K562 (cell line): ENCODE measurements around the gene KAZN.

Experiments used
- BMI1 ChIP-seq: fragments of 150-350 bp; IDR thresholded peaks from 2 replicates; pipeline ENCODE4 v1.6.1; 2014; ENCODE audit warnings: low read length
- CEBPZ ChIP-seq: fragments of 150-350 bp; IDR thresholded peaks from 2 replicates; pipeline ENCODE4 v1.6.1; 2014; ENCODE audit warnings: low read depth, mild to moderate bottlenecking, low read length, borderline replicate concordance
- COPS2 ChIP-seq: fragments of 450-650 bp; conservative IDR thresholded peaks from 2 replicates; pipeline ENCODE4 v1.6.1; 2016; ENCODE audit warnings: mild to moderate bottlenecking, moderate library complexity
- NFIX ChIP-seq: fragments of 250-450 bp; sonication (Bioruptor Pico); IDR thresholded peaks from 2 replicates; pipeline ENCODE4 v1.4.0; 2020; ENCODE audit warnings: low read depth, mild to moderate bottlenecking, moderate library complexity
- POLR2A ChIP-seq: fragments of 450-650 bp; conservative IDR thresholded peaks from 2 replicates; pipeline ENCODE4 v1.6.1; 2016
- RBM25 ChIP-seq: fragments of 200-400 bp; formaldehyde crosslinking; IDR thresholded peaks from 2 replicates; pipeline ENCODE4 v1.6.1; 2018; ENCODE audit warnings: low read length, low read depth, moderate library complexity; ENCODE audit not compliant: severe bottlenecking
- ZBTB26 ChIP-seq: fragments of 450-650 bp; formaldehyde crosslinking; IDR thresholded peaks from 2 replicates; pipeline ENCODE4 v1.4.0; 2022; ENCODE audit warnings: missing genetic modification characterization
- ZC3H11A ChIP-seq: IDR thresholded peaks from 2 replicates; pipeline ENCODE4 v1.6.1; 2012; ENCODE audit warnings: low read depth, low read length, improper control_type of control experiment
- ZC3H8 ChIP-seq: fragments of 450-650 bp; IDR thresholded peaks from 2 replicates; pipeline ENCODE4 v1.6.1; 2017
- TF ChIP-seq, protein P1 (sequence below): fragments of 450-650 bp; IDR thresholded peaks from 2 replicates; pipeline ENCODE4 v1.6.1; 2016; ENCODE audit warnings: low read depth
- TF ChIP-seq, protein P2 (sequence below), 3 experiments: IDR thresholded peaks in 2 of 3; conservative IDR thresholded peaks in 1 of 3; 2 replicates each; pipeline ENCODE4 v1.5.1; 2011 to 2012; ENCODE audit warnings: low read length in 3 of 3, mild to moderate bottlenecking in 3 of 3, control low read depth in 2 of 3, improper control_type of control experiment in 1 of 3, inconsistent platforms in 1 of 3, low read depth in 1 of 3, mixed read lengths in 1 of 3, moderate library complexity in 1 of 3; ENCODE audit not compliant: insufficient read depth in 2 of 3

DNA sequence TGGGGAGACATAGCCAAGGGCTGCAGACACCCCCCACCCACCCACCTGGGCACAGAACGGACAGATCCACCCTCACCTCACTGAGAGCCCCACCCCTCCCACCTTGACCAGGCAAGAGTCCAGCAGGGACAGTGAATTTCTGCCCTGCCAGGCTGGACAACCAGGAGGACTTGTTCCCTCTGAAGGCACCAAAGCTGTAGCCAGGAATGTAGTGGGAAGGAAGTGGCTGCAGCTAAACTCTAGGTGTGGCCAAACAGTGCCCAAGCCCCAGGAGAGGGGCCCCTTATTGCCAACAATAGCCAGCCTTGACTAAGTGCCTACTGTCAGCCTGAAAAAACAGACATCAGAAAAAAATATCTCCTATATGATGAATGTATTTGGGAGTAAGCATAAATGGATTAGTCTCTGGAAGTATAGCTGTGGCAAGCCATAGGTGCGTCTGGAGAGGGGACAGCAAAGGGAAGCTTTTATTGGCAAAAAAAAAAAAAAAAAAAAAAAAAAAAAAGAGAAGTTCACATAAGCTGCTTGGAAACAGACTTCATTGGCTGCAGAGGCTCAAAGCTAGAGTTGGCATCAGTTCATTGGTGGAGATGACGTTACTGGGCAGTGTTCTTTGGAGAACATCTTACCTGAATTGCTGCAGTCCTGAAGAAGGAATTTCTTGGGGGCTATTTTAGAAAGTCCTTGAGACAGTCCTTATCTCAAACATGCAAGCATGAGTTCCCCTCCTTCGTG is 490.9 kb downstream of the KAZN start:
- TF ChIP-seq COPS2 (no peak), NFIX (CRISPR knock-in tag) (no peak), RBM25 (no peak), ZC3H11A (no peak), POLR2A (no peak), CEBPZ (no peak), ZC3H8 (no peak), BMI1 (no peak), ZBTB26 (CRISPR knock-in tag) (no peak)
- TF ChIP-seq, protein P1, sequence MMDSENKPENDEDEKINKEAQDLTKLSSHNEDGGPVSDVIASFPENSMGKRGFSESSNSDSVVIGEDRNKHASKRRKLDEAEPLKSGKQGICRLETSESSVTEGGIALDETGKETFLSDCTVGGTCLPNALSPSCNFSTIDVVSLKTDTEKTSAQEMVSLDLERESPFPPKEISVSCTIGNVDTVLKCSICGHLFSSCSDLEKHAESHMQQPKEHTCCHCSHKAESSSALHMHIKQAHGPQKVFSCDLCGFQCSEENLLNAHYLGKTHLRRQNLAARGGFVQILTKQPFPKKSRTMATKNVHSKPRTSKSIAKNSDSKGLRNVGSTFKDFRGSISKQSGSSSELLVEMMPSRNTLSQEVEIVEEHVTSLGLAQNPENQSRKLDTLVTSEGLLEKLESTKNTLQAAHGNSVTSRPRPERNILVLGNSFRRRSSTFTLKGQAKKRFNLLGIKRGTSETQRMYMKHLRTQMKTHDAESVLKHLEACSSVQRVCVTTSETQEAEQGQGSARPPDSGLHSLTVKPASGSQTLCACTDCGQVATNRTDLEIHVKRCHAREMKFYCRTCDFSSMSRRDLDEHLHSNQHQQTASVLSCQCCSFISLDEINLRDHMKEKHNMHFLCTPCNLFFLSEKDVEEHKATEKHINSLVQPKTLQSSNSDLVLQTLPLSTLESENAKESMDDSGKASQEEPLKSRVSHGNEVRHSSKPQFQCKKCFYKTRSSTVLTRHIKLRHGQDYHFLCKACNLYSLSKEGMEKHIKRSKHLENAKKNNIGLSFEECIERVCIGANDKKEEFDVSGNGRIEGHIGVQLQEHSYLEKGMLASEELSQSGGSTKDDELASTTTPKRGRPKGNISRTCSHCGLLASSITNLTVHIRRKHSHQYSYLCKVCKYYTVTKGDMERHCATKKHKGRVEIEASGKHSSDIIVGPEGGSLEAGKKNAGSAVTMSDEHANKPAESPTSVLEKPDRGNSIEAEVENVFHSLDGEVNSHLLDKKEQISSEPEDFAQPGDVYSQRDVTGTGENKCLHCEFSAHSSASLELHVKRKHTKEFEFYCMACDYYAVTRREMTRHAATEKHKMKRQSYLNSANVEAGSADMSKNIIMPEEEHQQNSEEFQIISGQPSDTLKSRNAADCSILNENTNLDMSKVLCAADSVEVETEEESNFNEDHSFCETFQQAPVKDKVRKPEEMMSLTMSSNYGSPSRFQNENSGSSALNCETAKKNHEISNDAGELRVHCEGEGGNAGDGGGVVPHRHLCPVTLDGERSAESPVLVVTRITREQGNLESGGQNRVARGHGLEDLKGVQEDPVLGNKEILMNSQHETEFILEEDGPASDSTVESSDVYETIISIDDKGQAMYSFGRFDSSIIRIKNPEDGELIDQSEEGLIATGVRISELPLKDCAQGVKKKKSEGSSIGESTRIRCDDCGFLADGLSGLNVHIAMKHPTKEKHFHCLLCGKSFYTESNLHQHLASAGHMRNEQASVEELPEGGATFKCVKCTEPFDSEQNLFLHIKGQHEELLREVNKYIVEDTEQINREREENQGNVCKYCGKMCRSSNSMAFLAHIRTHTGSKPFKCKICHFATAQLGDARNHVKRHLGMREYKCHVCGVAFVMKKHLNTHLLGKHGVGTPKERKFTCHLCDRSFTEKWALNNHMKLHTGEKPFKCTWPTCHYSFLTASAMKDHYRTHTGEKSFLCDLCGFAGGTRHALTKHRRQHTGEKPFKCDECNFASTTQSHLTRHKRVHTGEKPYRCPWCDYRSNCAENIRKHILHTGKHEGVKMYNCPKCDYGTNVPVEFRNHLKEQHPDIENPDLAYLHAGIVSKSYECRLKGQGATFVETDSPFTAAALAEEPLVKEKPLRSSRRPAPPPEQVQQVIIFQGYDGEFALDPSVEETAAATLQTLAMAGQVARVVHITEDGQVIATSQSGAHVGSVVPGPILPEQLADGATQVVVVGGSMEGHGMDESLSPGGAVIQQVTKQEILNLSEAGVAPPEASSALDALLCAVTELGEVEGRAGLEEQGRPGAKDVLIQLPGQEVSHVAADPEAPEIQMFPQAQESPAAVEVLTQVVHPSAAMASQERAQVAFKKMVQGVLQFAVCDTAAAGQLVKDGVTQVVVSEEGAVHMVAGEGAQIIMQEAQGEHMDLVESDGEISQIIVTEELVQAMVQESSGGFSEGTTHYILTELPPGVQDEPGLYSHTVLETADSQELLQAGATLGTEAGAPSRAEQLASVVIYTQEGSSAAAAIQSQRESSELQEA, result no peak
- TF ChIP-seq, protein P2, sequence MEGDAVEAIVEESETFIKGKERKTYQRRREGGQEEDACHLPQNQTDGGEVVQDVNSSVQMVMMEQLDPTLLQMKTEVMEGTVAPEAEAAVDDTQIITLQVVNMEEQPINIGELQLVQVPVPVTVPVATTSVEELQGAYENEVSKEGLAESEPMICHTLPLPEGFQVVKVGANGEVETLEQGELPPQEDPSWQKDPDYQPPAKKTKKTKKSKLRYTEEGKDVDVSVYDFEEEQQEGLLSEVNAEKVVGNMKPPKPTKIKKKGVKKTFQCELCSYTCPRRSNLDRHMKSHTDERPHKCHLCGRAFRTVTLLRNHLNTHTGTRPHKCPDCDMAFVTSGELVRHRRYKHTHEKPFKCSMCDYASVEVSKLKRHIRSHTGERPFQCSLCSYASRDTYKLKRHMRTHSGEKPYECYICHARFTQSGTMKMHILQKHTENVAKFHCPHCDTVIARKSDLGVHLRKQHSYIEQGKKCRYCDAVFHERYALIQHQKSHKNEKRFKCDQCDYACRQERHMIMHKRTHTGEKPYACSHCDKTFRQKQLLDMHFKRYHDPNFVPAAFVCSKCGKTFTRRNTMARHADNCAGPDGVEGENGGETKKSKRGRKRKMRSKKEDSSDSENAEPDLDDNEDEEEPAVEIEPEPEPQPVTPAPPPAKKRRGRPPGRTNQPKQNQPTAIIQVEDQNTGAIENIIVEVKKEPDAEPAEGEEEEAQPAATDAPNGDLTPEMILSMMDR (IDR thresholded peaks at IDR 0.05 in 2 of 3, conservative IDR thresholded peaks at IDR 0.05 in 1 of 3; ENCODE audit: insufficient read depth in 2 of 3, low read depth in 1 of 3, low read length in 3 of 3), result no peak
